Measurements from ENCODE around the gene TCHHL1.

The TCHHL1 gene

DNA sequence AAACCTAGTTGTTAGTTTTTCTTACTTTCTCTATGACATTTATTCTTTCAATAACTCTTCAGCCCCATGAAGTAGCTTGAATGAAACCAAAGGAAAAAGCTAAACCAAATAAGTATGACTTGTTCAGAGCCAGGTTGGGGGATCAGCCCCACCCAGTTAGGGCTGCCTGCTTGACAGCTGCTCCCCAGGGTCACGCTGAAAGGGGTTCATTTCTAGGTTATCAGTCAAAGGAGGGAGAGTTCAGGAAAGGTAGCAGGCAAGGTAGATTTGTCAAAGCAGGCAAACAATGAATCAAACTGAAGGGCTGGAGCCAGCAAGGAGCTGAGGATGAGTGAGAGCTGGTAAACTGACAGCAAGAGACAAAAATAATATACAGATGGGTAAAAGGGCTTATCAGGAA, 49.0 kb downstream of the TCHHL1 start:
- in situ Hi-C loops (cut with HindIII; ENCODE audit: low sequenced_read_pairs) = no loop called here

DNA sequence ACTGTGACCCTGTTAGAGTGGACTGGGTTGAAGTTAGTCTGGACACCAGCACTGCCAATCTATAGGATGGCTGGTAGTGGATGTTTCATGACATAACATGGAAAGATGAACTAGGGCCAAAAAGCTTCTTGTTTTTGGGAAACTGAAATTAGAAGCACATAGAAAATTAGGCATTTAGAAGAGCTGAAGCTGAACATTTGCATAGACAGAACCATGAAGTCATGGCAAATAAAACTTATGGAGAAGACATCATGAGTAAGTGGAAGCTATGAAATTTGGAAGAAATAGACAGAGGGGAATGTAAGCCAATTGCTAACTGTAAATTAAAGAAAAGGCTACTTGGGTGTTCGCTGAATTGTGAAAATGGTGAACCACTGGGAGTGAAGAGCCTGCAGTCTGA, 49.4 kb downstream of the TCHHL1 start:
- in situ Hi-C loops (cut with HindIII; ENCODE audit: low sequenced_read_pairs) = no loop called here

DNA sequence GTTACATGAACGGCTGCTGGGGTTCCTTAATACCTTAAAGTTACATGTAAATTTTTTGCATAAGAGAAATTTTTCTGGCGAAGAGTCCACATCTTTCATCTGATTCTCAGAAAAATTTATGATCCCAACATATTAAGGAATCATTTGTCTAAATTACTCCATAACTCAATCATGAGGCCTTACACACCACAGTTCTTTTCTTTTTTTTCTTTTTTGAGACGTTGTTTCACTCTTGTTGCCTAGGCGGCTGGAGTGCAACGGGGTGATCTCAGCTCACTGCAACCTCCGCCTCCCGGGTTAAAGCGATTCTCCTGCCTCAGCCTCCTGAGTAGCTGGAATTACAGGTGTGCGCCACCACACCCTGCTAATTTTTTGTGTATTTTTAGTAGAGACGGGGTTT, 50.0 kb downstream of the TCHHL1 start:
- in situ Hi-C loops (cut with HindIII; ENCODE audit: low sequenced_read_pairs) = no loop called here

- in situ Hi-C loops (cut with HindIII; ENCODE audit: low sequenced_read_pairs) = no loop called here
Measured at GRCh38 chr1:152036267-152037216, 52.3 kb downstream of the TCHHL1 start, which contains the start of gene S100A11. TSS of gene S100A11 (minus strand) at chr1:152037004. CDS start at chr1:152036915, 89 bp downstream.

DNA sequence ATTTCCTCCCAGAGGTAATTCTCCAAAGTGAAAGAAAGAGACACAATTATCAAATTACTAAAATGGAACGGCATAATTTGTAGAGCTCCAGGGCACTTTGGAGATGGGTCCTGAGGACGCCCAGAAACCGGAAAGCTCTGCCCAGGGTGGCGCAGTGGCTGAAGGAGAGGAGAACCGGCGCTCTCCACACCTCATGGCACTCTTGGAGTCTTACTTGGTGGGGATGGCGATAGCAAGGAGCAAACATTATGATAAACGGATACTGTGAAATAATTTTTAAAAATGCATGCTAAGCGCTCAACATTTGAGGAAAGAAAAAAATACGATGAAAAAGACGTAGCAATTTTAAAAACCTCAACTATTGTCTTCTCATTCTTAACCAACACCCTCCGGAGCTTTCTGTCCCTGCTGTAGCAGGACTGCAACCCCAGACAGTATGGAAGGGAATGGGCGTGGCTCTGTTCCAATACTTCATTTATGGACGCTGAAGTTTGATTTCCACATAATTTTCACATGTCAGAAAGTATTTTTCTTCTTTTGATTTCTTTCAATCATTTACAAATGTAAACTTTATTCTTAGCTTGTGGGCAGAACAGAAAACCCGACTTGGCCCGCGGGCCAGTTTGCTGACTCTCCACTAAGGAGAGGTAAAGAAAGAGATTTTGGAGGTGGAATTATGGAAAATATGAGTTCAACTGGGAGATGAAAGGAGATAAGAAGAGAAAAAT, 53.2 kb downstream of the TCHHL1 start:
- in situ Hi-C loops (cut with HindIII; ENCODE audit: low sequenced_read_pairs) = no loop called here

DNA sequence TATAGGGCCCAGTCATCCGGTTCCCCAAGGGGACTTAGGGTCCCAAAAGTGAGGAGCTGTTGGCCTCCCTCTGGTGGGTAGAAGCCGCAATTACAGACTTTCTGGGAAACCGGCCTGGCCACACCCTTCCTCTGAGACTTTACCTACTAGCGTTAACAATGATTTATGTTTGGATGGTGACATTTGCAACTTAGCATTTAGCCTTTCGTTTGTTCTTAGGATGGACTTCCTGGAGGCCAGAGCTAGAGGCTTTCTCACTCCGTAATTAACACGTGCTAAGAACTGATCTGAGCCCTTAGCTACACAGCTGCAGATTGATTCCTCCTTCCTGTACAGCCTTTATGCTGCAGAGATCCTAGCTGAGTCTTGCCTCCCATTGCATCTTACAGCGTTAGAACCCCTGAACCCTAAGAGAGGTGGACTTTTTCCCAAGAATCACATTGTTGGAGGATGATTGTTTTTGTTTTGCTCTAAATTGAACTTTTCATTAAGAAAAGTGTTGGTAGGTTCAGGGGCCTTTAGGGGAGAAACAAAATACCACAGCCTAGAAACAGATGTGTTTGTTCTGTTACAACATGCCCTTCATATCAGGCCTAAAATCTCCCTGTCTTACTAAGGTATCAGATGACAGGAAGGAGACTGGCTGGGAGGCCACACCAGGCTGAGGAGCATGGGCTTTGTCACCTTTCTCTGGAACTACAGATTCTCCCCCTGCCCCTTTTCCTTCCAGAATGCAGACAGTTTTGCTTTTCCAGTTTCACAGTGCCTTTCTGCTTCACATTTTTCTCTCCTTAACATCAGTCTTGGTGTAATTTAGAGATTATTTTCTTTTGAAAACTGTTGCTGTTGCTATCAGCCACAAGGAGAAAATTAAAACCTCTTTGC, 54.0 kb downstream of the TCHHL1 start:
- in situ Hi-C loops (cut with HindIII; ENCODE audit: low sequenced_read_pairs) = no loop called here

- in situ Hi-C loops (cut with HindIII; ENCODE audit: low sequenced_read_pairs) = no loop called here
Measured at GRCh38 chr1:152034324-152034653, 54.6 kb downstream of the TCHHL1 start.

Measured in endothelial cell of hepatic sinusoid (primary cell).